ENCODE results near the gene STARD9. TPM values are rescaled to one million over a fixed set of nuclear protein-coding genes. Genes with fewer than 3 reads are reported as not detected.

STARD9 gene
- total RNA-seq, 1 donor from 2014 or later: 7.1 TPM

- no peak overlapping the region for H3K4me3 Mint-ChIP-seq (ENCODE audit: unreplicated experiment)
- DNase-seq (ENCODE audit: low read depth) (no peak), FAIRE-seq (no peak)
- no peak for TF ChIP-seq EZH2 (IDR thresholded peaks at IDR 0.05; ENCODE audit: insufficient read depth, low read length)
- TF ChIP-seq CTCF (IDR thresholded peaks at IDR 0.05; ENCODE audit: insufficient read depth, low read depth, low read length): no peak
- no peaks in the 10 kb centered on the region for H3K27me3 Mint-ChIP-seq (ENCODE audit: low read depth, unreplicated experiment)
- Histone ChIP-seq H2AFZ (ENCODE audit: low read depth, low read length) (no peak overlapping the region), H3K27me3 (ENCODE audit: insufficient read depth, low read length) (no peaks in the 10 kb centered on the region), H3K9me3 (ENCODE audit: insufficient read depth, low read depth, low read length) (no peaks in the 10 kb centered on the region), H3K4me2 (ENCODE audit: low read length) (no peak overlapping the region), H3K4me3 (ENCODE audit: insufficient read depth, low read depth, low read length) (no peak overlapping the region), H3K9ac (ENCODE audit: low read length) (no peak overlapping the region), H3K27ac (ENCODE audit: low read depth, low read length) (no peak overlapping the region), H4K20me1 (ENCODE audit: insufficient read depth, low read length) (peaks cover 36% of the 10 kb centered on the region), H3K36me3 (ENCODE audit: insufficient read depth, low read length) (no peaks in the 10 kb centered on the region), H3K4me1 (ENCODE audit: insufficient read depth, low read length) (peaks cover 17% of the 10 kb centered on the region), H3K79me2 (ENCODE audit: insufficient read depth, low read length) (peaks cover 13% of the 10 kb centered on the region)
- H3K36me3 Mint-ChIP-seq (ENCODE audit: low read depth, unreplicated experiment): peaks cover 2% of the 10 kb centered on the region
- peaks cover 27% of the 10 kb centered on the region for H3K4me1 Mint-ChIP-seq (ENCODE audit: low read depth, unreplicated experiment)
- H3K9me3 Mint-ChIP-seq (ENCODE audit: unreplicated experiment): no peaks in the 10 kb centered on the region
- H3K27ac Mint-ChIP-seq (ENCODE audit: unreplicated experiment): no peak overlapping the region
Measured at GRCh38 chr15:42582569-42583375, 7.4 kb downstream of the STARD9 start.

- no peaks in the 10 kb centered on the region for H3K27me3 ChIP-seq (ENCODE audit: insufficient read depth, low read length)
- H4K20me1 ChIP-seq (ENCODE audit: insufficient read depth, low read length): peaks cover 32% of the 10 kb centered on the region
- TF ChIP-seq EZH2 (IDR thresholded peaks at IDR 0.05; ENCODE audit: insufficient read depth, low read length): no peak
- TF ChIP-seq CTCF (IDR thresholded peaks at IDR 0.05; ENCODE audit: insufficient read depth, low read depth, low read length): no peak
- H2AFZ ChIP-seq (ENCODE audit: low read depth, low read length): no peak overlapping the region
- DNase-seq (ENCODE audit: low read depth): peak; percentile 47
- no peak overlapping the region for H3K27ac ChIP-seq (ENCODE audit: low read depth, low read length)
- H3K27ac Mint-ChIP-seq (ENCODE audit: unreplicated experiment): peak overlapping the region; percentile 72
- H3K36me3 Mint-ChIP-seq (ENCODE audit: low read depth, unreplicated experiment): peaks cover 2% of the 10 kb centered on the region
- no peaks in the 10 kb centered on the region for H3K9me3 ChIP-seq (ENCODE audit: insufficient read depth, low read depth, low read length)
- no peaks in the 10 kb centered on the region for H3K9me3 Mint-ChIP-seq (ENCODE audit: unreplicated experiment)
- H3K4me1 Mint-ChIP-seq (ENCODE audit: low read depth, unreplicated experiment): peaks cover 29% of the 10 kb centered on the region
- H3K9ac ChIP-seq (ENCODE audit: low read length): peak overlapping the region; percentile 24
- H3K4me3 Mint-ChIP-seq (ENCODE audit: unreplicated experiment): peak overlapping the region; percentile 23
- H3K4me3 ChIP-seq (ENCODE audit: insufficient read depth, low read depth, low read length): no peak overlapping the region
- no peaks in the 10 kb centered on the region for H3K36me3 ChIP-seq (ENCODE audit: insufficient read depth, low read length)
- H3K79me2 ChIP-seq (ENCODE audit: insufficient read depth, low read length): peaks cover 13% of the 10 kb centered on the region
- no peaks in the 10 kb centered on the region for H3K27me3 Mint-ChIP-seq (ENCODE audit: low read depth, unreplicated experiment)
- peaks cover 17% of the 10 kb centered on the region for H3K4me1 ChIP-seq (ENCODE audit: insufficient read depth, low read length)
- peak overlapping the region; percentile 55 for H3K4me2 ChIP-seq (ENCODE audit: low read length)
- no peak for FAIRE-seq
Measured at GRCh38 chr15:42584031-42584765, 8.8 kb downstream of the STARD9 start.
